ENCODE measurements around the gene CLEC4C. TPM values are rescaled to one million over a fixed set of nuclear protein-coding genes. Genes with fewer than 3 reads are reported as not detected.

The CLEC4C gene
- total and polyA plus RNA-seq, 2 experiments from 2014 or later: not detected

DNA sequence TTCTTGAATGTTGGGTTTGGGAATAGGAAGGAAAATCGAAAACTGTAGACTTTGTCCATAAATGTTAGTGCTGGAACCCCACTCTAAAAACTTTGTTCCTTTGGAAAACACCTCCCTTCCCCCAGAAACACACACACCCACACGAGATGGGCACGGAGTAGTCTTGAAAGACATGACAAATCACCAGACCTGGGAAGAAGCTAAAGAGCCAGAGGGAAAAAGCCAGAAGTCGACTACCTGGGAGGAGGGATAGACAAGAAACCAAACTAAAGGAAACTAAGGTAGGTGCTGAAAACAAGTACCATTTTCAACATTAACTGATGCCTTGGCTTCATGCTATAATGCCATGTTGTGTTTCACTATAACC lies 41.1 kb upstream of the CLEC4C start (continued):
- TF ChIP-seq, protein P1, sequence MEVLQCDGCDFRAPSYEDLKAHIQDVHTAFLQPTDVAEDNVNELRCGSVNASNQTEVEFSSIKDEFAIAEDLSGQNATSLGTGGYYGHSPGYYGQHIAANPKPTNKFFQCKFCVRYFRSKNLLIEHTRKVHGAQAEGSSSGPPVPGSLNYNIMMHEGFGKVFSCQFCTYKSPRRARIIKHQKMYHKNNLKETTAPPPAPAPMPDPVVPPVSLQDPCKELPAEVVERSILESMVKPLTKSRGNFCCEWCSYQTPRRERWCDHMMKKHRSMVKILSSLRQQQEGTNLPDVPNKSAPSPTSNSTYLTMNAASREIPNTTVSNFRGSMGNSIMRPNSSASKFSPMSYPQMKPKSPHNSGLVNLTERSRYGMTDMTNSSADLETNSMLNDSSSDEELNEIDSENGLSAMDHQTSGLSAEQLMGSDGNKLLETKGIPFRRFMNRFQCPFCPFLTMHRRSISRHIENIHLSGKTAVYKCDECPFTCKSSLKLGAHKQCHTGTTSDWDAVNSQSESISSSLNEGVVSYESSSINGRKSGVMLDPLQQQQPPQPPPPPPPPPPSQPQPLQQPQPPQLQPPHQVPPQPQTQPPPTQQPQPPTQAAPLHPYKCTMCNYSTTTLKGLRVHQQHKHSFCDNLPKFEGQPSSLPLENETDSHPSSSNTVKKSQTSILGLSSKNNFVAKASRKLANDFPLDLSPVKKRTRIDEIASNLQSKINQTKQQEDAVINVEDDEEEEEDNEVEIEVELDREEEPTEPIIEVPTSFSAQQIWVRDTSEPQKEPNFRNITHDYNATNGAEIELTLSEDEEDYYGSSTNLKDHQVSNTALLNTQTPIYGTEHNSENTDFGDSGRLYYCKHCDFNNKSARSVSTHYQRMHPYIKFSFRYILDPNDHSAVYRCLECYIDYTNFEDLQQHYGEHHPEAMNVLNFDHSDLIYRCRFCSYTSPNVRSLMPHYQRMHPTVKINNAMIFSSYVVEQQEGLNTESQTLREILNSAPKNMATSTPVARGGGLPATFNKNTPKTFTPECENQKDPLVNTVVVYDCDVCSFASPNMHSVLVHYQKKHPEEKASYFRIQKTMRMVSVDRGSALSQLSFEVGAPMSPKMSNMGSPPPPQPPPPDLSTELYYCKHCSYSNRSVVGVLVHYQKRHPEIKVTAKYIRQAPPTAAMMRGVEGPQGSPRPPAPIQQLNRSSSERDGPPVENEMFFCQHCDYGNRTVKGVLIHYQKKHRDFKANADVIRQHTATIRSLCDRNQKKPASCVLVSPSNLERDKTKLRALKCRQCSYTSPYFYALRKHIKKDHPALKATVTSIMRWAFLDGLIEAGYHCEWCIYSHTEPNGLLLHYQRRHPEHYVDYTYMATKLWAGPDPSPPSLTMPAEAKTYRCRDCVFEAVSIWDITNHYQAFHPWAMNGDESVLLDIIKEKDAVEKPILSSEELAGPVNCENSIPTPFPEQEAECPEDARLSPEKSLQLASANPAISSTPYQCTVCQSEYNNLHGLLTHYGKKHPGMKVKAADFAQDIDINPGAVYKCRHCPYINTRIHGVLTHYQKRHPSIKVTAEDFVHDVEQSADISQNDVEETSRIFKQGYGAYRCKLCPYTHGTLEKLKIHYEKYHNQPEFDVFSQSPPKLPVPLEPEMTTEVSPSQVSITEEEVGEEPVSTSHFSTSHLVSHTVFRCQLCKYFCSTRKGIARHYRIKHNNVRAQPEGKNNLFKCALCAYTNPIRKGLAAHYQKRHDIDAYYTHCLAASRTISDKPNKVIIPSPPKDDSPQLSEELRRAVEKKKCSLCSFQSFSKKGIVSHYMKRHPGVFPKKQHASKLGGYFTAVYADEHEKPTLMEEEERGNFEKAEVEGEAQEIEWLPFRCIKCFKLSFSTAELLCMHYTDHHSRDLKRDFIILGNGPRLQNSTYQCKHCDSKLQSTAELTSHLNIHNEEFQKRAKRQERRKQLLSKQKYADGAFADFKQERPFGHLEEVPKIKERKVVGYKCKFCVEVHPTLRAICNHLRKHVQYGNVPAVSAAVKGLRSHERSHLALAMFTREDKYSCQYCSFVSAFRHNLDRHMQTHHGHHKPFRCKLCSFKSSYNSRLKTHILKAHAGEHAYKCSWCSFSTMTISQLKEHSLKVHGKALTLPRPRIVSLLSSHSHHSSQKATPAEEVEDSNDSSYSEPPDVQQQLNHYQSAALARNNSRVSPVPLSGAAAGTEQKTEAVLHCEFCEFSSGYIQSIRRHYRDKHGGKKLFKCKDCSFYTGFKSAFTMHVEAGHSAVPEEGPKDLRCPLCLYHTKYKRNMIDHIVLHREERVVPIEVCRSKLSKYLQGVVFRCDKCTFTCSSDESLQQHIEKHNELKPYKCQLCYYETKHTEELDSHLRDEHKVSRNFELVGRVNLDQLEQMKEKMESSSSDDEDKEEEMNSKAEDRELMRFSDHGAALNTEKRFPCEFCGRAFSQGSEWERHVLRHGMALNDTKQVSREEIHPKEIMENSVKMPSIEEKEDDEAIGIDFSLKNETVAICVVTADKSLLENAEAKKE (CRISPR knock-in tag; IDR thresholded peaks at IDR 0.05): no peak
- TF ChIP-seq EZH2phosphoT487 (IDR thresholded peaks at IDR 0.05; ENCODE audit: unreplicated experiment): no peak

DNA sequence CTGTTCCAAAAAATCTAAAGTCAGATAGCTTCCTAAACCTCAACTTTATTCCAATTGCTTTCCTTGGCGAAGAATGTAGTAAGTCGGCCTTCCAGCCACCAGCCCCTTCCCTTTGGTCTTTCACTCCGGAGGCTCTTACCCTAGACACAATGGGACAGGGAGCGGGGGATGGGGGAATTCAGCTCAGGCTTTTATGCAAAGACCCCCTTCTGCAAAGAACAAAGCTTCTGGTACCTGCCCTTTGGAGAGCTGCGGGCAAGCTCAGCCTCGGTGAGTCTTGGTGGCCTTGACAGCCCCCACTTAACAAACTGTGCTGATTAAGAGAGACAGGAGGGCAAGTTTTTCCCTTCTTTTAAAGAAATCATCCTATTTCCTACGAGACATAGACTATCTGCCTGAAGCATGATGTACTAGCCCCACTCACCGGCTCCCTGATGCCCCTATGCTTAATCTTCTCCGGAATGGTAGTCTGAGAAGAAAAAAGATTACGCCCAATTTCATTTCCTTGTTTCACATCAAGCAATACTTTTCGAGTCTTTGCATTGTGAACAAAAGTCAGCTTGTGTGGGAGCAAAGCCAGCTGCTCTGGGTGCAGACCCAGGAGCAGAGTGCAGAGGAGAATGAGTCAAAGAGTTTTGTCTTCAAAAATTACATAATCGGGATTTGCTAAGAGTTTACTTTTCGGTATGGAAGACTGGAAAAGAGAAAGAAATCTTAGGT lies 40.6 kb upstream of the CLEC4C start:
- DNase-seq (ENCODE audit: low spot score) (peak; percentile 83), ATAC-seq (peak; percentile 80)
- peaks cover 46% of the 10 kb centered on the region for H3K79me2 ChIP-seq (replicated peaks; ENCODE audit: insufficient read depth)
- peaks cover 11% of the 10 kb centered on the region for H3K27me3 Mint-ChIP-seq (ENCODE audit: insufficient read depth, low read depth, poor library complexity)
- no peaks in the 10 kb centered on the region for H3K9me3 Mint-ChIP-seq
- peaks cover 23% of the 10 kb centered on the region for H3K36me3 ChIP-seq (ENCODE audit: insufficient read depth)
- H4K20me1 ChIP-seq (replicated peaks; ENCODE audit: insufficient read depth): peaks cover 13% of the 10 kb centered on the region
- peak overlapping the region; percentile 97 for H3K27ac Mint-ChIP-seq
- peaks cover 29% of the 10 kb centered on the region for H3F3A ChIP-seq (replicated peaks; ENCODE audit: low read depth)
- no peaks in the 10 kb centered on the region for H3K27me3 ChIP-seq (ENCODE audit: insufficient read depth)
- H3K27ac ChIP-seq (ENCODE audit: low read depth): peak overlapping the region; percentile 94
- H3K4me1 Mint-ChIP-seq: peaks cover 51% of the 10 kb centered on the region
- peak overlapping the region; percentile 88 for H3K4me3 Mint-ChIP-seq
- no peaks in the 10 kb centered on the region for H3K9me2 ChIP-seq (ENCODE audit: insufficient read depth)
- H3K4me1 ChIP-seq (ENCODE audit: insufficient read depth): peaks cover 55% of the 10 kb centered on the region
- H3K4me2 ChIP-seq: peak overlapping the region; percentile 100
- H3K36me3 Mint-ChIP-seq (ENCODE audit: low read depth): peaks cover 33% of the 10 kb centered on the region
- H2AFZ ChIP-seq: no peak overlapping the region
- peak overlapping the region; percentile 95 for H3K4me3 ChIP-seq
- TF ChIP-seq EZH2 (IDR thresholded peaks at IDR 0.05; ENCODE audit: low read depth, unreplicated experiment): no peak
- TF ChIP-seq, protein P2, sequence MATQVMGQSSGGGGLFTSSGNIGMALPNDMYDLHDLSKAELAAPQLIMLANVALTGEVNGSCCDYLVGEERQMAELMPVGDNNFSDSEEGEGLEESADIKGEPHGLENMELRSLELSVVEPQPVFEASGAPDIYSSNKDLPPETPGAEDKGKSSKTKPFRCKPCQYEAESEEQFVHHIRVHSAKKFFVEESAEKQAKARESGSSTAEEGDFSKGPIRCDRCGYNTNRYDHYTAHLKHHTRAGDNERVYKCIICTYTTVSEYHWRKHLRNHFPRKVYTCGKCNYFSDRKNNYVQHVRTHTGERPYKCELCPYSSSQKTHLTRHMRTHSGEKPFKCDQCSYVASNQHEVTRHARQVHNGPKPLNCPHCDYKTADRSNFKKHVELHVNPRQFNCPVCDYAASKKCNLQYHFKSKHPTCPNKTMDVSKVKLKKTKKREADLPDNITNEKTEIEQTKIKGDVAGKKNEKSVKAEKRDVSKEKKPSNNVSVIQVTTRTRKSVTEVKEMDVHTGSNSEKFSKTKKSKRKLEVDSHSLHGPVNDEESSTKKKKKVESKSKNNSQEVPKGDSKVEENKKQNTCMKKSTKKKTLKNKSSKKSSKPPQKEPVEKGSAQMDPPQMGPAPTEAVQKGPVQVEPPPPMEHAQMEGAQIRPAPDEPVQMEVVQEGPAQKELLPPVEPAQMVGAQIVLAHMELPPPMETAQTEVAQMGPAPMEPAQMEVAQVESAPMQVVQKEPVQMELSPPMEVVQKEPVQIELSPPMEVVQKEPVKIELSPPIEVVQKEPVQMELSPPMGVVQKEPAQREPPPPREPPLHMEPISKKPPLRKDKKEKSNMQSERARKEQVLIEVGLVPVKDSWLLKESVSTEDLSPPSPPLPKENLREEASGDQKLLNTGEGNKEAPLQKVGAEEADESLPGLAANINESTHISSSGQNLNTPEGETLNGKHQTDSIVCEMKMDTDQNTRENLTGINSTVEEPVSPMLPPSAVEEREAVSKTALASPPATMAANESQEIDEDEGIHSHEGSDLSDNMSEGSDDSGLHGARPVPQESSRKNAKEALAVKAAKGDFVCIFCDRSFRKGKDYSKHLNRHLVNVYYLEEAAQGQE (IDR thresholded peaks at IDR 0.05; ENCODE audit: unreplicated experiment): peak; percentile 14
- TF ChIP-seq NANOG (IDR thresholded peaks at IDR 0.05; ENCODE audit: borderline replicate concordance): peak; percentile 4; the same call in 1 of the 2 replicates
- TF ChIP-seq EZH2phosphoT487 (IDR thresholded peaks at IDR 0.05; ENCODE audit: unreplicated experiment): no peak
- TF ChIP-seq, protein P3, sequence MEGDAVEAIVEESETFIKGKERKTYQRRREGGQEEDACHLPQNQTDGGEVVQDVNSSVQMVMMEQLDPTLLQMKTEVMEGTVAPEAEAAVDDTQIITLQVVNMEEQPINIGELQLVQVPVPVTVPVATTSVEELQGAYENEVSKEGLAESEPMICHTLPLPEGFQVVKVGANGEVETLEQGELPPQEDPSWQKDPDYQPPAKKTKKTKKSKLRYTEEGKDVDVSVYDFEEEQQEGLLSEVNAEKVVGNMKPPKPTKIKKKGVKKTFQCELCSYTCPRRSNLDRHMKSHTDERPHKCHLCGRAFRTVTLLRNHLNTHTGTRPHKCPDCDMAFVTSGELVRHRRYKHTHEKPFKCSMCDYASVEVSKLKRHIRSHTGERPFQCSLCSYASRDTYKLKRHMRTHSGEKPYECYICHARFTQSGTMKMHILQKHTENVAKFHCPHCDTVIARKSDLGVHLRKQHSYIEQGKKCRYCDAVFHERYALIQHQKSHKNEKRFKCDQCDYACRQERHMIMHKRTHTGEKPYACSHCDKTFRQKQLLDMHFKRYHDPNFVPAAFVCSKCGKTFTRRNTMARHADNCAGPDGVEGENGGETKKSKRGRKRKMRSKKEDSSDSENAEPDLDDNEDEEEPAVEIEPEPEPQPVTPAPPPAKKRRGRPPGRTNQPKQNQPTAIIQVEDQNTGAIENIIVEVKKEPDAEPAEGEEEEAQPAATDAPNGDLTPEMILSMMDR (conservative IDR thresholded peaks at IDR 0.05; ENCODE audit: low read depth in 2 of 2): no peak
